ENCODE data around the gene KIT. TPM values are rescaled to one million over a fixed set of nuclear protein-coding genes. Genes with fewer than 3 reads are reported as not detected.

Gene KIT
- total and polyA plus RNA-seq, 10 of the 15 experiments (the other 5 are each of a cell fraction or from before 2014, with no cell fraction given) = 0.01 to 0.03 TPM; not detected in 8

- Histone ChIP-seq H3K4me2 (ENCODE audit: control insufficient read depth, insufficient read depth) (no peak overlapping the region), H3K27me3 (replicated peaks in 1 of 2; ENCODE audit: control insufficient read depth in 2 of 2, insufficient read depth in 2 of 2, low read length in 1 of 2) (no peaks in the 10 kb centered on the region; a peak in 1 of 4 replicates), H3K79me2 (ENCODE audit: control insufficient read depth, insufficient read depth, low read length) (no peaks in the 10 kb centered on the region), H3K4me3 (no peak overlapping the region), H2AFZ (ENCODE audit: control insufficient read depth, low read depth, low read length) (no peak overlapping the region), H3K4me1 (ENCODE audit: control insufficient read depth, insufficient read depth, low read length) (no peaks in the 10 kb centered on the region), H4K20me1 (ENCODE audit: control insufficient read depth, insufficient read depth) (no peaks in the 10 kb centered on the region), H3K9ac (ENCODE audit: control insufficient read depth, insufficient read depth, low read length) (no peak overlapping the region), H3K36me3 (ENCODE audit: control insufficient read depth in 2 of 2, insufficient read depth in 2 of 2, low read length in 1 of 2) (no peaks in the 10 kb centered on the region), H3K27ac (ENCODE audit: control insufficient read depth, insufficient read depth) (no peak overlapping the region), H3K9me3 (replicated peaks; ENCODE audit: control insufficient read depth, insufficient read depth, low read length) (no peaks in the 10 kb centered on the region)
- no TSS peak for BruUV-seq (replicated peaks)
- ChIA-PET SMC1A (ENCODE audit: uncharacterized antibody, unreplicated experiment) (interaction anchor here (1.1 kb wide), 1 partner anchor 305 kb away, joined by 3 read pairs; no protein-coding TSS in a partner anchor), CTCF (interaction anchor here (0.9 kb wide), 1 partner anchor 10 kb away, joined by 4 read pairs; no protein-coding TSS in a partner anchor), RAD21 (ENCODE audit: unreplicated experiment) (no interaction called here), POLR2A (no interaction called here)
- ATAC-seq (no peak), DNase-seq (ENCODE audit: low read depth, low spot score) (no peak), FAIRE-seq (no peak)
- intact Hi-C loops (cut with micrococcal nuclease; ENCODE audit: unreplicated experiment) = no loop called here
- WGBS (ENCODE audit: insufficient coverage, insufficient replicate concordance, low lambda C conversion rate, missing lambda C conversion rate) = 32% methylated on average over 5 of the region's 5 CpGs
- in situ Hi-C loops (cut with MboI) = no loop called here
- no peak for TF ChIP-seq RB1 (IDR thresholded peaks at IDR 0.05; ENCODE audit: borderline replicate concordance)
- TF ChIP-seq POLR2AphosphoS2 (IDR thresholded peaks at IDR 0.05; ENCODE audit: low read depth, low read length) = no peak
- TF ChIP-seq HDAC2 (IDR thresholded peaks at IDR 0.05) = no peak
- no peak for TF ChIP-seq SRF (IDR thresholded peaks at IDR 0.05; ENCODE audit: low read depth in 2 of 2, low read length in 2 of 2)
- no peak for TF ChIP-seq FOXM1 (IDR thresholded peaks at IDR 0.05; ENCODE audit: low read depth, low read length)
- no peak for TF ChIP-seq ATF3 (IDR thresholded peaks at IDR 0.05; ENCODE audit: borderline replicate concordance, extremely low read depth, low read depth, low read length)
- no peak for TF ChIP-seq SIX5 (IDR thresholded peaks at IDR 0.05; ENCODE audit: low read depth, low read length, severe bottlenecking)
- TF ChIP-seq REST (IDR thresholded peaks at IDR 0.05; ENCODE audit: low read depth, low read length) = no peak
- no peak for TF ChIP-seq MYC (IDR thresholded peaks at IDR 0.05; ENCODE audit: insufficient read depth, insufficient read length, insufficient replicate concordance, low read length, severe bottlenecking)
- TF ChIP-seq CEBPB (IDR thresholded peaks at IDR 0.05; ENCODE audit: borderline replicate concordance in 1 of 2, low read depth in 2 of 2, low read length in 2 of 2) = no peak
- no peak for TF ChIP-seq BHLHE40 (IDR thresholded peaks at IDR 0.05; ENCODE audit: borderline replicate concordance in 1 of 2, low read depth in 2 of 2, low read length in 1 of 2)
- TF ChIP-seq NR2C2 (IDR thresholded peaks at IDR 0.05; ENCODE audit: borderline replicate concordance, control insufficient read depth, insufficient read length, low read depth) = no peak
- no peak for TF ChIP-seq KAT2A (conservative IDR thresholded peaks at IDR 0.05; ENCODE audit: control insufficient read depth, low read depth, low read length)
- no peak for TF ChIP-seq HSF1 (IDR thresholded peaks at IDR 0.05; ENCODE audit: low read depth, low read length)
- TF ChIP-seq JUND (IDR thresholded peaks at IDR 0.05; ENCODE audit: low read depth, low read length) = no peak
- TF ChIP-seq STAT1 (conservative IDR thresholded peaks at IDR 0.05) = no peak
- TF ChIP-seq E2F4 (IDR thresholded peaks at IDR 0.05; ENCODE audit: low read depth, low read length) = no peak
Measured at GRCh38 chr4:54716478-54717065, 58.8 kb downstream of the KIT start.

Data from GM12878 (cell line).